HG03060 (cell line): ENCODE results near the gene LAPTM4A.

ENCODE experiments used
- ATAC-seq: cut with Tn5 transposase; IDR thresholded peaks from one replicate; pipeline ENCODE4 v1.9.1; 2021; ENCODE audit warnings: low read depth, moderate number of reproducible peaks; ENCODE audit not compliant: unreplicated experiment

LAPTM4A gene

DNA sequence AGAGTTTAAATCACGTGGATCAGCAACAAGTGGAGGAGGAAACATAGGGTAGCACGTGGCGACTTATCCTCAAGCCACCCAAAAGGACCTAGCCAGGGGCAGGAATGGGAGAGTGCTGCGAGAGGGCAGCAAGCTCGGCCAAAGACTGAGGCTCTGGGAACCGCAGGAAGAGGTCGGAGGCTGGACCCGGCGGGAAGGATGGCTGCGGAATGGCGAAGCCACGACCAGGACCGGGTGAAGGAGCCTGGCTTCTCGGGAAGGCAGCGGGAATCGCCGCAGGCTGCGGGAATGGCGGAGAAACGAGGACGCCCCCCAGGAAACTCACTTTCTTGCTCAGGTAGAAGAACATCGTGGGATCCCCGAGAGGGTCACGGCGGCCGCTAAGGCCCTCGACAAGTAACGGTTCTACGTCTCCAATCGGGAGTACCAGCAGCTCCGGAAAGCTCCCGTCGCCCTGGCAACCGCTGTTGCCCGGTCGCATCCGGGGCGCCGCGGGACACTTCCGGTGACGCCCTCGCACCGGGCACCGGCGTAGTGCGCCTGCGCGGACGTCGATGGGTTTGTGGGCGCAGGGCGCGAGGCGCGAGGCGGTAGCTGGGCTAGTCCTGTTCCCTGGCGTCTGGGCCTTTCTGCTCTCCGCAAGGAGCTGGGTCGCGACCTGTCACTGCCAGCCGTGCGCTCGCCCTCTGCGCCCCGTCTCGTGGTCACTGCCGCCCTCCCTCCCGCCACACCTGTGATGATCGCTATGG is 61.6 kb downstream of the LAPTM4A start, which contains the start of gene WDR35:
Gene WDR35, minus strand, starts transcription at position 439 of the 749 bp plus-strand sequence. Its CDS starts 90 bp downstream, at position 349.
- ATAC-seq, result peak; percentile 63

DNA sequence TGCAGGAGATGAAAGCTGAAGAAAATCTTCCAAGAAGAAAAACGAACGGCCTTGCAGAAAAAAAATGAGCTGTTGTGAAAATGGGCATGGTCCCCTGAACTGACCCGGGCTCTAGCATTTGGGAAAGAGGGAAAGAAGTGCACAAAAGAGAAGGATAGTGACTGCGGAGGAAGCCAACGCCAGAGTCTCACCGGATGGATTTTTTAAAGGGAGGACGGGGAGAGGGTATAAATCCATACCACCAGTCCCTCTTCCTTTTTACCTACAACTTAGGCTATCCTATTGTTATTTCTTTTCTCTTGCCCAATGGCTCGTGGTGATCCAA is 62.1 kb downstream of the LAPTM4A start:
- ATAC-seq, result no peak

DNA sequence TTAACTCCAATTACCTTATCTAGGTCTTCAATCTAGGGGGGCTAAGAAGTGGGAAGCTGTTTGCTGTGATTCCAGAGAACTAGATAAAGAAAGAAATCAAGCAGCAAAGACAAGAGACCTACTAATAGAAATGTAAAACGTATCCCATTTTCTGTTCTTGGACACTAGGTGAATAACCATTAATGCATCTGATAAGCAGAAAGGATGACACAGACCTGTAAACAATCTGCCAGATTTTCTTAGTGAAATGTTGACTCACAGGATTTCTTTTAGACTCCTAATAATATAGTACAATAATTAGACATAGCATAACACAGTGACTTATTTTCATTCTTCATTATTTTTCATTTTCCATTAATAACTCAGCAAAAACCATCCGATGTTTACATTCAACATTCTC is 62.8 kb downstream of the LAPTM4A start:
- no peak for ATAC-seq

DNA sequence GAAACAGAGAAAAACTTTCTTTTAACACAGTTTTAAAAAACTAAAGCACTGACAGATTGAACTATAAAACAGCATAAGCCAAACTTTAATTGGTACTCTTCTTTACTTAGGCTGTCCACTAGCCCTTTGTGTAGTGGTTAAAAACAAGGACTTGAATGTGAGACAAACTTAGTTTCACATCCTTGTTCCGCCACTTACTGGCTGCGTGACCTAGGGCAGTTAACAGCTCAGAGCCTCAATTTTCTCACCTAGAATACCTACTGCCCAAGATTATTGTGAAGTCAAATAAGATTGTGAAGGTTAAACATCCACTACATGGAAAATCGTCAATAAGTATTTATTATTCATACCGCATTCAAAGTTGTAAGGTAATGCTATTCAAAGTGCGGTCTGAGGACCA is 63.5 kb downstream of the LAPTM4A start:
- ATAC-seq, result peak; percentile 72
